Stimulated activated CD4-positive, alpha-beta T cell treated with anti-CD3 and anti-CD28 coated beads, Interleukin-4, amount 100 ng/mL, for 4 hours (primary cell): ENCODE data around the gene WDR27.
"Not testable (repeated sequence)": the region's sequence is repeated elsewhere in the genome, so short reads cannot be mapped to it uniquely, and the experiment has no call there.

ENCODE experiments used
- DNase-seq, 2 experiments: peaks; one replicate each; pipeline ENCODE4 v3.0.0-alpha.2; 2020

WDR27 gene

GRCh38 chr6:169660751-169661390 lies 41.0 kb downstream of the WDR27 start:
- no peak for DNase-seq

- DNase-seq: no peak
Observed at GRCh38 chr6:169659820-169660610, 41.8 kb downstream of the WDR27 start.

- DNase-seq: no peak
Observed at GRCh38 chr6:169657284-169657610, 44.6 kb downstream of the WDR27 start.

GRCh38 chr6:169656546-169657283 lies 45.1 kb downstream of the WDR27 start:
- no peak for DNase-seq

- DNase-seq: peak; percentile 50 to 63
Observed at GRCh38 chr6:169654598-169655391, 47.0 kb downstream of the WDR27 start.

- no peak for DNase-seq
Observed at GRCh38 chr6:169653691-169654090, 48.1 kb downstream of the WDR27 start.

- no peak for DNase-seq
Observed at GRCh38 chr6:169652896-169653295, 48.9 kb downstream of the WDR27 start.

- DNase-seq: no peak
Observed at GRCh38 chr6:169651498-169651897, 50.3 kb downstream of the WDR27 start.

- no peak for DNase-seq
Observed at GRCh38 chr6:169650959-169651292, 50.9 kb downstream of the WDR27 start.

- no peak for DNase-seq
Observed at GRCh38 chr6:169650241-169650958, 51.4 kb downstream of the WDR27 start.

- no peak for DNase-seq
Observed at GRCh38 chr6:169648617-169649016, 53.2 kb downstream of the WDR27 start.

GRCh38 chr6:169648092-169648491 lies 53.7 kb downstream of the WDR27 start:
- DNase-seq: no peak

GRCh38 chr6:169647637-169648036 lies 54.2 kb downstream of the WDR27 start:
- no peak for DNase-seq

GRCh38 chr6:169646906-169647567 lies 54.8 kb downstream of the WDR27 start:
- no peak for DNase-seq

- DNase-seq: not testable (repeated sequence)
Observed at GRCh38 chr6:169645459-169645858, 56.4 kb downstream of the WDR27 start.

- no peak for DNase-seq
Observed at GRCh38 chr6:169643521-169643920, 58.3 kb downstream of the WDR27 start.

- DNase-seq: no peak
Observed at GRCh38 chr6:169642455-169642854, 59.4 kb downstream of the WDR27 start.

- no peak for DNase-seq
Observed at GRCh38 chr6:169641461-169642085, 60.3 kb downstream of the WDR27 start.

GRCh38 chr6:169640983-169641382 lies 60.8 kb downstream of the WDR27 start:
- DNase-seq: no peak

GRCh38 chr6:169640351-169640852 lies 61.4 kb downstream of the WDR27 start:
- DNase-seq: no peak

- no peak for DNase-seq
Observed at GRCh38 chr6:169639653-169640278, 62.1 kb downstream of the WDR27 start.
